Hematopoietic multipotent progenitor cell treated with erythropoietin and hydrocortisone succinate and interleukin-3 and kit ligand, for 17 days (in vitro differentiated cells): ENCODE measurements around the gene DYNC1LI2.
"Not testable (repeated sequence)": the region's sequence is repeated elsewhere in the genome, so short reads cannot be mapped to it uniquely, and the experiment has no call there.

ENCODE experiments used
- DNase-seq: peaks from one replicate; pipeline ENCODE4 v3.0.0-alpha.2; 2015; ENCODE audit warnings: low spot score

DYNC1LI2 gene

GRCh38 chr16:66751303-66751991 is at the start of gene DYNC1LI2:
TSS of gene DYNC1LI2 (minus strand) at chr16:66751609. CDS start at chr16:66751591, 18 bp downstream.
- peak; percentile 83 for DNase-seq

GRCh38 chr16:66800856-66801255 is 49.4 kb upstream of the DYNC1LI2 start:
- DNase-seq, result no peak

DNA sequence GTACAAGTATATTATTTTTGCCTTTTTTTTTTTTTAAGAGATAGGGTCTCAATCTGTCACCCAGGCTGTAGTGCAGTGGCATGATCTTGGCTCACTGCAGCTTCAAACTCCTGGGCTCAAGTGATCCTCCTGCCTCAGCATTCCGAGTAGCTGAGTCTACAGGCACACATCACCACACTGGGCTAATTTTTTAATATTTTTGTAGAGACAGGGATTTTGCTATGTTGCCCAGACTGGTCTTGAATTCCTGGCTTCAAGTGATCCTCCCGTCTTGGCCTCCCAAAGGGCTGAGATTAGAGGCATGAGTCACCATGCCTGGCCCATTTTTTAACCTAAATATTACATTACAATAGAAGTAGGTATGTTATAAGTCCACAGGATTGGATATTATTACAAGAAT is 46.8 kb upstream of the DYNC1LI2 start:
- DNase-seq, result no peak

GRCh38 chr16:66793984-66794383 is 42.6 kb upstream of the DYNC1LI2 start:
- not testable (repeated sequence) for DNase-seq

DNA sequence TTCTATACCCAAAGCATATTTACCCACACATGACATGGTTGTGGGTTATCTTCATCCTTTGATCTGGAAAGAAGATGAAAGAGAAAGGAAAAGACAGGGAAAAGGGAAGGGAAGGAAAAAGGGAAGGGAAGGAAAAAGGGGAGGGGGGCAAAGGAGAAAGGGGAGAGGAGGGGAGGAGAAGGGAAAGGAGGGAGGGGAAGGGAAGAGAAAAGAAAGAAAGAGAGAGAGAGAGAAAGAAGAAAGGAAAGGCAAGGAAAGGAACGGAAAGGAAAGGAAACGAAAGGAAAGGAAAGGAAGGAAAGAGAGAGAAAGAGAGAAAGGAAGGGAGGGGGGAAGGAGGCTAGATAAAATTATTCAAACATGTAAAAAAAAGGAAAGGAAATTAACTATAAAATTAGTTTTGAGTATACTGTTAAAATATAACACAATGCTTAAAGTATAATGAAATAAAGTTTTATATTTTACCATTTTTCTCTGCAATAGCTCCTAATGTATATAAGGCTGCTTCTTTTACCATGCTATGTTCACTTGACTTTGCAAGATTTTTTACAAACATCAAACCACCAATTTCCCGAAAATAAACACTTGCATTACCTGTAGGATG is 38.8 kb upstream of the DYNC1LI2 start:
- DNase-seq, result no peak

DNA sequence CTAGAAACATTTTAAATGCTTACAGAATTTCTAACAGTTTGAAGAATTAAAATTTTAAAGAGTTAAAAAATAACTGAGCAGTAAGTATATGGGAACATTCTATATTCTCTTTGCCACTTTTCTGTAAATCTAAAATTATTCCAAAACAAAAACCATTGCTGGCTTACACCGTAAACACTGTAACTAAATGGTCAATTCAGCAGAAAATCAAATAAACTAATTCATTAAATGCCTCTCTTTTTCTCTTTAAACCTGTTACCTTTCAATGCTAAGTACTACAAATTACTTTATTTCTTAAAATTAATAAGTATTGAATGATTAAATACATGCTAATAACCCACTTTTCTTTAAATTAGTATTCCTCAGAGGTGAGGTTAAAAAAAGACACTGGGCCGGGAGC is 36.0 kb upstream of the DYNC1LI2 start:
- DNase-seq, result no peak

DNA sequence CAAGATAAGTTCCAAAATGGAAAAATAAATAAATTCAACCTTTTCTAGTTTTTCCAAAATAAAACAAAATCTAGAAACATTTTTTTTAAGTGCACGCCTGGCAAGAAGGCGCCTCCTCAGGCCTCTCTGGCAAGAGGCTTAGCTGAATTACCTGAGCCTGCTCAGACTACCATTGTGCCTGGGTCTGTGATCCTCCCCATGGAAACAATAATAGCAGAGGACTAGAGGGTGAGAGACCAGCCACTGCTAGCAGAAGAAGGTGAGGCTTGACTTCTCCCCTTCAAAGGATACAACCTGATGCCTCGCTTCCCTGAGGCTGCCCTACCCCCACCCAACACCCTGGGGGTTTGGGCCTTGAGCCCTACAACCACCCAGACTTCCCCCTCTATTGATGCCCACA is 35.1 kb upstream of the DYNC1LI2 start:
- no peak for DNase-seq

DNA sequence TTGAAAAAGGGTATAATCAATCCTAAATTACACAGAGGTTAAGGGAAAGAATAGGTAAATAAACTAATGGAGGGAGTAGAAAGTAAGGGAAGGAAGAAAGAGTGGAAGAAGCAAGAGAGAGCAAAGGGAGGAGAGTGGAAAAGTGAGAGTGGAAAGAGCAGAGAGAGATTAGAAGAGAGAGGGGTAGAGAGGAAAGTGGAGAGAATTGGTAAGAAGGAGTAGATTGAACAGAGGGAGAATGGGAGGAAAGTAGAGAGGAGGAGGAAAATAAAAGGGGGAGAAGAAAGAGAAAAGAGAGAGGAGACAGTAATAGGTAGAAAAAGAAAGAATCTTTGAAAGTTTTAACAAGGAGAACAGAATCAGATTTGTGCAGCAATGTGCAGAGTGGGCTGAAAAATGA is 25.0 kb upstream of the DYNC1LI2 start:
- no peak for DNase-seq

- DNase-seq, result no peak
Observed at GRCh38 chr16:66774981-66775380, 23.6 kb upstream of the DYNC1LI2 start.

DNA sequence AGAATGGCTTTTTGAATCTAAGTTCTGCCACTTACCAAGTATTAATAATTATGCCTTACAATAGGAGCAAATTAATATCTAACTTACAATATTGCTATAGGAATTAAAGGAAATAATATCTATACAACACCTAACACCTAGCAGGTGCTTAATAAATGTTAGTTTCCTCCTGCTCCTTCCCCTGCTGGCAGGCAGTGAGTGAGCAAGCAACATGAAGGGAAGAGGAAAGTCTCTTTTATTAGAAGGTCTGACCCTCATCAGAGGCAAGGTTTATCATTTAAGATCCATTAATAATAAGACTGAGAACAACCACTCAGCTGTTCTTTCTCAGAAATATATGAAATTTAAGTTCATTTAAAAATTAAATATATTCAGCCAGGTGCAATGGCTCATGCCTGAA is 6.7 kb upstream of the DYNC1LI2 start:
- DNase-seq, result no peak

DNA sequence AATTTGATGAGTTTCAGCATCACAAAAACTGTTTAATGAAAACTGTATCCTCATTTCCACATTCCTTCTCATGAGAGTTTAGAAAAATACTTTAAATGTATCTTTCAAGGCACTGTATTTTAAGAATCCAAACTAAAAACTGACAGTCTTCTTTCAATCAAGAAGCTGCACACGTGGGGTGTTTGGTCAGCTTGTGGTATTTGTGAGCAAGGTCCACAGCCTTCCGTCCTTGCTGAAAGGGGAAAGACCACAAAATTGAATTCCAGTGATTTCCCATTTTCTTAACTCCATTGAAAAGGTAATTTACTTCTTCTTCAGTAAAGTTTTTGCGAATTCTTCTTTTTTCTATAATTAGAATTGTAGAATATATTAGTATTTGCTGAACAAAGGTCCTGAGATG is 3.4 kb upstream of the DYNC1LI2 start:
- DNase-seq, result no peak

GRCh38 chr16:66754211-66754610 is 2.8 kb upstream of the DYNC1LI2 start:
- DNase-seq, result no peak

DNA sequence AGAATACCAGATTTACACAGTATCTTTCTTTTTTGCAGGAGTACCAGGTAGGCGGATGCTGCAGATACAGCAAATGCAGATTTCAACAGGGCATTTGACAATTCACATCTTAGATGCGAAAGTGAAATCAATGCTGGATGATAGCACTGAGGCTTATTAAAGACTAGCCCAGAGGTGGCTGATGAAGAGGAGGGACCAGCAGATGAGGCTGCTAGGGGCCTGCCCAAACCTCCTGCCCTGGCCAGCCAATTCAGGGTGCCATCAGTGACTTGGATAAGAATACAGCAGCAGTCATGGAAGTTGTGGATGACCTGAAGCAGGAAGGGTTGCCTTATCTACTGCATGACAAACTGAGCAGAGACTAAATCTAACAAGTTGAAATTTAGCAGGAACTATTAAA is 1.5 kb upstream of the DYNC1LI2 start:
- no peak for DNase-seq

DNA sequence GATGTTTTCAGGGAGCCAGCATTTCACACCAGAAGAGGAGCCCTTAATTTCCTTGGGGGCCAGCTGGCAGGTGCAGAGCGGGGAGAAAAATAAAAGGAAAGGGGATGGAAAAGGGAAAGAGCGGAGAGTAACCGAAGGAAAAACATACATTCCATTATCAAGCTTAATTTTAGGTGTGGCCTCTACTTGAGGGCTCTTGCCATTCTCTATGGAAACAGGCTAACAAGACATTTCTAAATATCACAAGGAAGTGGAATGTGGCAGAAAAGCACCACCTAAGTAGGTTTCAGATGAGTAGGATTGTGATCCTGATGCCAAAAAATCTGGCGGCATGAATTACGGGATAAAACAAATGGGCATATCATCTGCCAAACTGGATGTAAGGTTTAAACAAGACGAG is 970 bp upstream of the DYNC1LI2 start:
- no peak for DNase-seq

- DNase-seq, result no peak
Observed at GRCh38 chr16:66751992-66752322, 548 bp upstream of the DYNC1LI2 start.

GRCh38 chr16:66751053-66751302 is 431 bp downstream of the DYNC1LI2 start:
- DNase-seq, result no peak

GRCh38 chr16:66750279-66751052 is 943 bp downstream of the DYNC1LI2 start:
- DNase-seq, result peak; percentile 32

DNA sequence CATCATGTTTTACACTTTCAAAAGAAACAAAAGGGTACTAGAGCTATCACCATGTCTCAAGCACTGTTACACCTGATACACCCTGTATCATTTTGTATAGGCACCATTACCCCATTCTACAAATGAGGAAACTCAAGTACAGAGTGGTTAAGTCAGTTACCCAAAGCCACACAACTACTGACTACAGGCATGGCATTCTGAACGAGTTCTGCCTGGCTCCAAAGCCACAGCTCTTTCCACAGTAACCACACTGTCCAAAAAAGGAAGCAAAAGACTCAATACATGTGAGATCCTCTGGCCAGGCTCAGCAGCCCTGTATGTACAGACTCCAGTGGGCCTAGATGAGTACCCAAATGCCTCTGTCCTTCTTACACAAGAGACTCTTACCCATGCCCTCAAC is 4.7 kb downstream of the DYNC1LI2 start:
- no peak for DNase-seq

GRCh38 chr16:66746048-66746447 is 5.4 kb downstream of the DYNC1LI2 start:
- no peak for DNase-seq

DNA sequence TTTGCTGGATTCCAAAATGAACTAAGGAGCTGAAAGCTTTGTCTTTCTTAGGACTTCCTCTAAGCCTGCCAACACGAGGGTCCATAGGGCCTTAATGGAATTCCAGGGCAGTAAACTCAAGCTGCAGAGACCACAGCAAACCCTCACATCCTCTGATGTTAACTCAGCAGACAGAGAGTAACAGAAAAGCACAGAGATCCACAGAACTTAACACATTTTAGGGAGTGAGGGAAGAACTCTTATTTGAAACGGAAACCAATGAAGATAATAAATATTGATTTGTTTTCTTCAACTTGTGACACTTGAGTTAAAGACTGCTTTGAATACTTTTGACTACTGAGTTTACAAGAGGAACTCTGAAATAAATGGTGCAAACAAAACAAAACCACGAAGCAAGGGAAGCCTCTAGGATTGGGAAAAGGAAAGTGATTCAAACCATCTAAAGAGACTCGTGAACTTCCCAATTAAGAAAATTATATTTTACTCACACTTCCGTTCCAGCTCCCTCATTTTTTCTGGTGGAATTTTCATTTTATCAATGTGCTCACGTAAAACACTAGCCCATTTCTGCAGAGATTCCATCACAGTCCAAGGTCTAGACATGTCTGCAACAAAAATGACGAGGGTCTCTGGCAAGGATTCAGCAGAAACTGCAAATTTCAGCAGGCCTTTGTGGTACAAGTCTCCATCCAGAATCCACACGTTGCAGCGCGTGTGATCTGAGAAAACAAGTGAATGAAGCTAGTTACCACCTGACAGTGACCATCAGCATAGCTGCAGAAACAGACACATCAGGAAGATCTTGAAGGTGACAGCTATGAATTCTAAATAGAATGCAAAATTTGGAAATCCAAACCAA is 9.2 kb downstream of the DYNC1LI2 start:
- DNase-seq, result peak; percentile 23

DNA sequence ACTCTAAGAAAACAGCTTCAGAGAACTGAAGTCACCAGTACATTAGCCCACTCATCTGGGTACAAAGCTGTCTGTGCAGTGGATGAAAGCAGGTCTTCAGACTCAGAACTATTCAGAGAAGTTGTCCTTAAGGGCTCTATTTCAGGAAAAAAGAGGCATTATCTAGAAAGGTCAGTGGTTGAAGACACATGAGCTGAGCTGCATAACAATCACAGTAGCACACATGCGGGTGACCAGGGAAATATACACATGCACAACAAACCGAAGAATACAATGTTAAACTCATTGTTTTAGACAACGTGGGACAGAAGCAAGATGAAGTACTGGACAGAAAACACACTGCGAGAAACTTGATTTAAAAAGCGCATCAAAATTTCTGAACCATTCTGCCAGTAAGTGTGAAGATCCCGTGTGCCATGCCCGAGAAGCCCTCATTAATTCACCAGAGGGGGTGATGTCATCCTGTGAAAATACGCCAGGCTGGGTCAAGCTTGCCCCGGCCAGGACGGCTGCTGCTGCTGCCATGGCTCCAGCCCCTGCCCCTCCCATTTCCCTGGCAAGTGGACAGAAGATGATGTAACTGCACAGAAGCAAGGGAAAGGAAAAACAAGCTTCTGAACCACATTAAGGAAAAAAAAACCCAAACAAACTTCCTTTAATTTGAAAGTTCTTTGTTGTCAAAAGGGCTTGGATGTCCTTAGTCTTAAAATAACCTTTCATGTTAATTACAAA is 10.1 kb downstream of the DYNC1LI2 start:
- DNase-seq, result peak; percentile 87

GRCh38 chr16:66740533-66740932 is 10.9 kb downstream of the DYNC1LI2 start:
- DNase-seq, result peak; percentile 44
